Amniotic epithelial cell (primary cell): ENCODE results near the gene TIMP3.
"Not testable (repeated sequence)": the region's sequence is repeated elsewhere in the genome, so short reads cannot be mapped to it uniquely, and the experiment has no call there.

Source experiments
- DNase-seq: peaks from one replicate; pipeline ENCODE4 v3.0.0-alpha.2; 2010; ENCODE audit warnings: low read depth

The TIMP3 gene

GRCh38 chr22:32801537-32802236 lies at the start of gene TIMP3:
Gene TIMP3, plus strand, starts transcription at chr22:32801705. Its CDS starts 297 bp downstream, at chr22:32802002.
- DNase-seq = peak; percentile 15

GRCh38 chr22:32752326-32752725 lies 49.2 kb upstream of the TIMP3 start:
- no peak for DNase-seq

GRCh38 chr22:32752816-32753520 lies 48.5 kb upstream of the TIMP3 start:
- no peak for DNase-seq

- no peak for DNase-seq
Observed at GRCh38 chr22:32753591-32753990, 47.9 kb upstream of the TIMP3 start.

DNA sequence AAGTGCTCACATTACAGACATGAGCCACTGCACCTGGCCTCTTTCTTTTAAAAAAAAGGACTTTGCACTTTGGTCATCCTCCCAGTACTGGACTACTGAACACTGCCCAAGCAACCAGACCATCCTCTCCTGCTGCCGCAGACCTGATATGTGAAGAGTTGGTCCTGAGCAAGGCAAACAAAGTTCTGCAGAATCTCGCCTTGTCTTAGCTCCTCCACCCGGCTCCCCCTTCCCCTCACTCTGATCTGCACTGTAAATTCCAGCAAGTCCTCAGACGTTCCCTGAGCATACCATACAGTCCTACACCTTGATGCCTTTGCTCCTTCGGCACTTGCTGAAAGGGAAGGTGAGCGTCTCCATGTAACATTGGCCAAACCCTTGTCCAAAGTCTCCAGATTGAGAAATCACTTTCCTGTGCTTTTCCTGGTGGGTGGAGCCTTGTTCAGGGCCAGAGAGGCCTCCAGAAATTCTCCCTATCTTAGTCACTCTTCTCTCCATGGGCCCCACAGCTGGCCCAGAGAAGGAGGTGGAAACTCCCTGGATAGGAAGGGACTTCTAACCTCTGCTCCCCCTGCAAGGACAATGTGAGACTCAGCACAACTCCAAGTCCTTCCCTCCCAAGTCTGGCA lies 47.0 kb upstream of the TIMP3 start:
- peak; percentile 56 for DNase-seq

DNA sequence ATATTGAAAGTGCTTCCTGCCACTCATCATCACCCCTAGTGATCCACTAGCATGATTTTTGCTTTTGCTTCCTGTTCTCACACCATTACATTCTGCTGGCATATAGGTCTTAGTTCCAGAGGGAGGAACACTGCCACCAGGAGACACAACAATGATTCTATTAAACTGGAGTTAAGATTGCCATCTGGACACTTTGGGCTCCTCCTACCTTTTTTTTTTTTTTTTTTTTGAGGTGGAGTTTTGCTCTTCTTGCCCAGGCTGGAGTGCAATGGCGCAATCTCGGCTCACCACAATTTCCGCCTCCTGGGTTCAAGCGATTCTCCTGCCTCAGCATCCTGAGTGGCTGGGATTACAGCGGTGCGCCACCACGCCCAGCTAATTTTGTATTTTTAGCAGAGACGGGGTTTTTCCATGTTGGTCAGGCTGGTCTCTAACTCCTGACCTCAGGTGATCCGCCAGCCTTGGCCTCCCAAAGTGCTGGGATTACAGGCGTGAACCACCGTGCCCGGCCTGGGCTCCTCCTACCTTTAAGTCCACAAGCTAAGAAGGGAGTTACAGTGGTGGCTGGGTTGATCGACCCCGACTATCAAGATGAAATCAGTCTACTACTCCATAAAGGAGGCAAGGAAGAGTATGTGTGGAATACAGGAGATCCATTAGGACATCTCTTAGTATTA lies 44.3 kb upstream of the TIMP3 start:
- DNase-seq = not testable (repeated sequence)

DNA sequence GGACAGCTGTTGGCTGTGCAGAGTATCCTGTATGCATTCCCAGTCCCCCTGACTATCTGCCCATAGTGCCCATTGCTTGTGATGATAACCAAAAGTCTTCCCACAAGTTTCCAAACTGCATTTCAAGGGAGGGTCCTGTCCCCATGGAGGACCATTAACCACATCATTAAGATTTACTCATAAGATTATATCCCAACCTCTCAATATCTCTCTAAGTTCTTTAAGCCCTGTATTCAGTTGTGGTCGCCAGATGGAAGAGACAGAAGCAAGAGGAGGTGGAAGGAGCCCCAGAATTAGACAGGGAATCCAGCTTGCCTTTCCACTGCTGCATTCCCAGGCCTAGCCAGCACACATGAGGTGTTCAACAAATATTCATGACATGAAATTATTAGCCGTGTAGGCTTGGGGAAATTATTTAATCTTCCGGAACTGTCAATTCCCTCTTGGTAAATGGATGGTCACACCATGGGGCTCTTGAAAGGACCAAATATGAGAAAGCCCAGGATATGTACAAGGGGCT lies 42.6 kb upstream of the TIMP3 start:
- DNase-seq = no peak

DNA sequence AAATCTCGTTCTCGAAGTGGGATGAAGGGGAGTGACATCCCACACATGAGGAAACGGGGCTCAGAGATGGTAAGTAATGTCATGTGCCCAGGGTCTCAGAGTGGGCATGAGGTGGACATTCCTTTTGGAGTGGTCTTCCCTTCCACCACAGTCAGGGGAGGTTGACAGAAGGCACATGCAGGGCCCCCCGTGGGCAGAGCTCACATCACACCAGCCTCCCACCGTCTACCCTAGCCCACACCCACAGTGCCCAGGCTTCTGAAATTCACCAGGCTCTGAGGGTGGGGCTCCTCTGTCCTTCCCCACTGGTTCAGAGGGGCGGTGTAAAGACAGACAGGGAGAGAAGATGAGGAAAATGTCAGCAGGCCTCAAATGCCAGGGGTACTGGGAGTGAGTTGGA lies 41.1 kb upstream of the TIMP3 start:
- no peak for DNase-seq

DNA sequence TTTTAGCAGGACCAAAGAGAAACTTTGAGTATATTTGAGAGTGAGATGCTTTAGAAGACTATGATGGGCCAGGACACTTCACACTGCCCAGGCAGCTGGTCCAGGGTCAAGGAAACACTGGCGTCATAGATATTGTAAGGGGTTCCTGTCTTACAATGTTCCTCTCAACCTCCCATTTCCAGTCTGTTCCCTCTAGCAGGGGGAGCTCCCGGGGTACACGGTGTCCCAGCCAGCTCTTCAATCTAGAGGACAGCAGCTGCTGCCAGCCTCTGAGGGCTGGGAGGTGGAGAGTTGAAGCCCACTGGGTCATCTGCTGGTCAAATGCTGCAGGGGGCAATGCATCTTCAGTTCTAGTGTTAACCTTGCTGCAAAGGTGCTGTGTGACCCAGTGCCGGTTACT lies 40.7 kb upstream of the TIMP3 start:
- DNase-seq = no peak

GRCh38 chr22:32761251-32761903 lies 40.1 kb upstream of the TIMP3 start:
- DNase-seq = peak; percentile 32

GRCh38 chr22:32764330-32765131 lies 37.0 kb upstream of the TIMP3 start:
- peak; percentile 96 for DNase-seq

DNA sequence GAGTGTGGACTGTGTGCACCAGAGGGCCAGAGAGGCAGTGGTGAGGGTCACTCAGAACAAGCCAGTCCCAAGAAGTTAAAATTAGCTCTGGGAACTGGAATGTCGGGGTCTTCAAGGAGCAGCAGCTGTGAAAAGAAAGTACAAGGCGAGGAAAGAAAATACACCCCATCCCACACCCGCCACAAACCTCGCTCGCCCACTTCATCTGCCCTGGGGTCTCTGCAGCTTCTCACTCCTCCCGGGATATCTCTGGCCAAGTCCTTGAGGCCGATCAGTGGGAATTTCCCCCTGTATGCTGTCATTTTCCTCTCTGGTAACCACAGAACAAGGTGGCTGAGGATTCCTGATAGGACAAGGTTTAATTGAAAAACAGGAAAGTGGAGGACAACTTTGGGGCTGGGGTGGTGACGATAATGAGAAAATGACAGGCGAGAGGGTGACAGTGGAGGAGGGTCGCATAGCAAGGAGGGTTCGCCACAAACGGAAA lies 36.3 kb upstream of the TIMP3 start:
- DNase-seq = no peak

GRCh38 chr22:32771756-32772155 lies 29.7 kb upstream of the TIMP3 start:
- DNase-seq = no peak

- DNase-seq = no peak
Observed at GRCh38 chr22:32775957-32776356, 25.5 kb upstream of the TIMP3 start.

- DNase-seq = no peak
Observed at GRCh38 chr22:32776397-32776796, 25.1 kb upstream of the TIMP3 start.

GRCh38 chr22:32776802-32777201 lies 24.7 kb upstream of the TIMP3 start:
- no peak for DNase-seq

DNA sequence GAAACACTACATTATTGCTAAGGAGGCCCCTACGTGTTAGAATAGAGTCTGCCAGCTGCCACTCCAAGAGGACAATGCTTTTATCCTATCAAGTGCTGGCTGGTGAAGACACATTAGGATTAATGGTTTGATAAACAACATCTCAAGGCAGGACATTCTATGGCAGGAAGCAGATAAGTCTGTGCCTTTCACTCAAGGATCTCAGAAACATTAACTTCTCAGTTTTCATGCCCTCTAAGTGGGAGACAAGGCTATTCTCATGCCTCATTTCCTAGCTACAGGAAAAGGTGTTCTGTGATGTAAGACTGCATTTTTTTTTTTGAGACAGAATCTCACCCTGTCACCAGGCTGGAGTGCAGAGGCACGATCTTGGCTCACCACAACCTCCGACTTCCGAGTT lies 23.5 kb upstream of the TIMP3 start:
- DNase-seq = no peak

DNA sequence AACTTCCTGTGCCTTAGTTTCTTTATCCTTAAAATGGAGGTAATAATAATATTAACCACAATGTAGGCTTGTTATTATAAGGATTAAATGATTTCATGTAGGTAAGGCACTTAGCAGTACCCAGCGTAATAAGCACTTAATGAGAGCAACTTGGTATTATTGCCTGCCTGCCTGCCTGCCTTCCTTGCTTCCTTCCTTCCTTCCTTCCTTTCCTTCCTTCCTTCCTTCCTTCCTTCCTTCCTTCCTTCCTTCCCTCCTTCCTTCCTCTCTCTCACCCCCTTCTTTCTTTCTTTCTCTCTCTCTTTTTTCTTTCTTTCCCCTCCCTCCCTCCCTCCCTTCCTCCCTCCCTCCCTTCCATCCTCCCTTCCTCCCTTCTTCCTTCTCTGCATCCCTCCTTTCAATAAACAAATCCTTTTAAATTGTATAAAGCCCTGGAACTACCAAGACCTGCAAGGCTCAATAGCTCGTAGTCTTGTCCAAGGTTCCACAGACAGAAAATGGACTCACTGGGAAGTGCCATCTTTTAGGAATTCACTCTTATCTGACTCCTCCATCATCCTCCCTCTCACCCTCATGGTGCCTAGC lies 20.7 kb upstream of the TIMP3 start:
- no peak for DNase-seq

- peak; percentile 73 for DNase-seq
Observed at GRCh38 chr22:32781695-32782094, 19.8 kb upstream of the TIMP3 start.

DNA sequence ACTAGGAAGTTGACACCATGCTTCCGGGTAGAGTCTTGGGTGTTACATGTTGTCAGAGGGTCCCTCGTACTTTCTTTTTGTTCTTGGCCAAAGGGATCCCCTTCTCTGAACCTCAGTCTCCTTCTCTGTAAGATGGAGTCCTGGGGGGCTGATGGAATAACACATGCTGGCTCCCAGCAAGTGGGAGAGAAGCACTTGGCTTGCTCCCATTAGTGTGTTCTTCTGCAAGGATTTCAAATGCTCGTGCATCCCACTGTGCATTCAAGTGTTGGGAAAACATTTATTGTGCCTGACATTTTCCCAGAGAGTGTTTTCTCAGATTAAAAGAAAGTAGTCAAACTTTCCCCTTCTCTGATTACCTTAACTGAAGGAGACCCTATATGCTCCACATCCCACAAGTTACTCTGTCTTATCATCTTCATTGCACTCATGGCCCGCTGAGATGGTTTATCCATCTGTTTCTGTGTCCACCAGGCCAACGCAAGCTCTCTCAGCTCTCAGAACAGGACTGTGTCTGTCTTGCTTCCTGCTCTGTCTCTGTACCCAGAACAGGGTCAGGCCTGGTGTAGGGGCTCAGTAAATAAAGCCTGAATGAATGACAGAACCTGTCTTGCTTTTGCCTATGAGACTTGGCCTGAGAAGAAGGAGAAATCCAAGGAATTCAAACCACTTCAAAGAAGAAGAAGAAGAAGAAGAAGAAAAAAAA lies 16.0 kb upstream of the TIMP3 start:
- no peak for DNase-seq
